ENCODE data around the gene ADARB1. TPM values are rescaled to one million over a fixed set of nuclear protein-coding genes. Genes with fewer than 3 reads are reported as not detected.
"Not testable (repeated sequence)": the region's sequence is repeated elsewhere in the genome, so short reads cannot be mapped to it uniquely, and the experiment has no call there.

Gene ADARB1
- 2.4 and 9.7 TPM in 2 replicates for total RNA-seq

DNA sequence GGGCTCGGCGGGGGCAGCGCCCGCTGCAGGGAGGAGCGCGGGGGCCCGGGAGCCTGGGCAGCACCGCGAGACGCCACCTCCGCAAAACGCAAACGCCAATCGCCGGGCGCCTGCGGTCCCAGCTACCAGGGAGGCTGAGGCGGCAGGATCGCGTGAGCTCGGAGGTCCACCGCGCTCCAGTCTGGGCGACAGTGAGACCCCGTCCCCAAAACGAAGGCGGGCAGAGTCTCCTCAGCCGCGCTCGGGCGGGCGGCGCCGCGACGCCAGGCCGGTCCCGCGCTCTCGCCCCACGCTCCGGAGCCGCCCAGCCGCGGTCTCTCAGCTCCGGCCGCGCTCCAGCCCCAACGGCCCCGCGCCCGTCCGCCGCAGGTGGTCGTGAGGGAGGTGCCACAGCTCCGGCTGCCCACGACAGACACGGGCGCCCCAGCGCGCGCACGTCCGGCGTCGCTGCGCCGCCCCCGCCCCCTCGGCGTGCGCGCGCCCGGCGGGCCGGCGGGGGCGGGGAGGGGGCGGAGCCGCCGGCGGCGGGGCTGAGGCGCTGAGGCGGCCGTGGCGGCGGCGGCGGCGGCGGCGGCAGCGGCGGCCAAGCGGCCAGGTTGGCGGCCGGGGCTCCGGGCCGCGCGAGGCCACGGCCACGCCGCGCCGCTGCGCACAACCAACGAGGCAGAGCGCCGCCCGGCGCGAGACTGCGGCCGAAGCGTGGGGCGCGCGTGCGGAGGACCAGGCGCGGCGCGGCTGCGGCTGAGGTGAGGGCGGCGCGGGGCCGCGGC, at the start of gene ADARB1:
ADARB1 (plus strand) TSS at position 533 of the 770 bp plus-strand sequence. CDS start 97,077 bp downstream, outside the sequence.
- DNase-seq (ENCODE audit: low read depth): peak; percentile 8

- no peak for DNase-seq (ENCODE audit: low read depth)
Observed at GRCh38 chr21:45026066-45026745, 48.2 kb upstream of the ADARB1 start.

GRCh38 chr21:45026826-45027225, 47.6 kb upstream of the ADARB1 start:
- no peak for DNase-seq (ENCODE audit: low read depth)

- no peak for DNase-seq (ENCODE audit: low read depth)
Observed at GRCh38 chr21:45027241-45028196, 46.9 kb upstream of the ADARB1 start.

DNA sequence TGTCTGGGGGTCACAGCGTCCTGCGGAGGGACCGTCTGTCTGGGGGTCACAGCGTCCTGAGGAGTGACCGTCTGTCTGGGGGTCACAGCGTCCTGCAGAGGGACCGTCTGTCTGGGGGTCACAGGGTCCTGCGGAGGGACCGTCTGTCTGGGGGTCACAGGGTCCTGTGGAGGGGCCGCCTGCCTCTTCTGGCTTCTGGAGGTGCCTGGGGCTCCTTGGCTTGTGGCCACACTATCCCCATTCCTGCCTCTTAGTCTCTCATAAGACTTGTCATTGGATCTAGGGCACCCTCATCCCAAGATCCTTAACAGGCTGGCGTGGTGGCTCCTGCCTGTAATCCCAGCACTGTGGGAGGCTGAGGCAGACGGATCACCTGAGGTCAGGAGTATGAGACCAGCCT, 45.7 kb upstream of the ADARB1 start:
- DNase-seq (ENCODE audit: low read depth): not testable (repeated sequence)

DNA sequence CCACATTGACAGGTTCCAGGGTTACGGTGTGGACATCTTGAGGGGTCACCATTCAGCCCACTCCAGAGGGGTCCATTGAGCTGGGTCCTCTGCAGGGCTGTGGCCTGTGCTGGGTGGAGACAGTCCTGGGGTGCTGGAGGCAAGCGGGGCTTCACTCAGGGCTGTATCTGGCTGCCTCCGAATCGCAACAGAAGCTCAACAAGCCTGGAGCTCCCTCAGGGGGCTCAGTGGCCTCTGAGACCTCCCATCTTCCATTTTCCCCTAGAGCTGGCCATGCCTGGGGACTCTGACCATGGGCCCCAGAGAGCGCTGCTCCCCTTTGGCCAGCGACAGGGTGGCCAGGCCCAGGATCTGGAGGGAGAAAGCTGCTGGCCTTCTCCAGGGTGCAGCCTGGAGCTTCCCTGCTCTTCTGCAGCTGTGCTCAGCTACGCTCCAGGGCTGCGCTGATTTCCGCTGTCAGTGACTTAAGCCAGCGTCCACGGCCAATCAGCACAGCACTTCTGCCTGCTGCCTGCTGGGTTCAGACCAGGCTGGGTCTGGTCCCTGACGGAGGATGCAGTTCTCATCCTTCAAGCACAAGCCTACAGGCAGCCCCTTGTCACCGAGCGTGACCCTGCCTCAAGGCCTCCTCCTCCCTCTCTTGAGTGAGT, 45.0 kb upstream of the ADARB1 start:
- no peak for DNase-seq (ENCODE audit: low read depth)

GRCh38 chr21:45029948-45030681, 44.3 kb upstream of the ADARB1 start:
- no peak for DNase-seq (ENCODE audit: low read depth)

GRCh38 chr21:45030682-45031570, 43.5 kb upstream of the ADARB1 start:
- no peak for DNase-seq (ENCODE audit: low read depth)

GRCh38 chr21:45031571-45032191, 42.7 kb upstream of the ADARB1 start:
- DNase-seq (ENCODE audit: low read depth): no peak

DNA sequence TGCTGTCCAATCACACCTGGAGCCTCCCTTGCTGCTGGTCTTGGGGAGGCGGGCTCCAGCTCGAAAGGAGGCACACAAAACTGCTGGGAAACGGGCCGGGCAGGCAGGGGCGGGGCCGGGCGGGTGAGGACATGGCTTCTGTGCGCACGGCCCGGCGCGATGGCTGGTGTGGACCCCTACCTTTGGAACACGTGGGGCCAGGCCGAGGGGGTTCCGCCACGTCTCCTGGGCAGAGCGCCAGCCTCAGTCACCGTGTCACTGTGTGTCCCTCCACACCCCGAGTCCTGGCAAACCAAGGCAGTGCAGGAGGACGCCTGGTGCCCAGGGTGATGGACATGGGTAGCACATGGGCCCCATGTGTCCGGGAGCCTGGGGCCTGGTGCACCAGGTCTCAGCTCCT, 42.0 kb upstream of the ADARB1 start:
- no peak for DNase-seq (ENCODE audit: low read depth)

DNA sequence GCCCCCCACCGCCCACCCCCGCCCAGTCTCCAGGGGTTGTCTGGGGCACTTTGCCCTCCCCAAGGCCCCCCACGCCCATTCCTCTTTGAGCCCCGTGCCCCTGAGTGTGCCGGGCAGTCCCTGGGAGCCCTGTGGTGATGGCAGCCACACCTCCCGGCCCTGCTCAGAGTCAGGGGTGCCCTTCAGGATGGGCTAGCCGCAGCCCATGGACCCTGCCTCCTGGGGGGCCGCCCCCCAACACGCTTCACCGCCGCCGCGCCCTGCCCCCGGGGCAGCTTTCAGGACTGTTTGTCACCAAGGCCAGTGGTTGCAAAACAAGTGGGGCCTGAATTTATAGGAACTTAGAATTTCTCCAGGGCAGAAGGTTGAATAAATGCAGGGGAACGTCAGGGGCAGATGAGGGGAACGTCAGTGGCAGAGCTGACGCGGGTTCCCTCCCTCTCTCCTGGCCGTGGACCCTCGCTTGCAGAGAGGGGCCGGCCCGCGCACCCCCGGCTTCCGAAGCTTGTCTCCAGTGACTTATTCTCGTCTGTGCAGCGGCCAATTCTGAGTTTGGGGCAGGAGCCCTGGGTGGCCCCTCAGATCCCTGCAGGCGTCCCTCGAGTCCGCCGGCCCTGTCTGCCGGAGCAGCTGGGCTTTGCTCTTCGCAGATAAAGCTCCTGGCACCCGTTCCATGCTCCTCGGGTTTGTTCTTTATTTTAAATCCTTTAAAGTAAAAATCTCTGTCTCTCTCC, 41.2 kb upstream of the ADARB1 start:
- DNase-seq (ENCODE audit: low read depth): no peak

DNA sequence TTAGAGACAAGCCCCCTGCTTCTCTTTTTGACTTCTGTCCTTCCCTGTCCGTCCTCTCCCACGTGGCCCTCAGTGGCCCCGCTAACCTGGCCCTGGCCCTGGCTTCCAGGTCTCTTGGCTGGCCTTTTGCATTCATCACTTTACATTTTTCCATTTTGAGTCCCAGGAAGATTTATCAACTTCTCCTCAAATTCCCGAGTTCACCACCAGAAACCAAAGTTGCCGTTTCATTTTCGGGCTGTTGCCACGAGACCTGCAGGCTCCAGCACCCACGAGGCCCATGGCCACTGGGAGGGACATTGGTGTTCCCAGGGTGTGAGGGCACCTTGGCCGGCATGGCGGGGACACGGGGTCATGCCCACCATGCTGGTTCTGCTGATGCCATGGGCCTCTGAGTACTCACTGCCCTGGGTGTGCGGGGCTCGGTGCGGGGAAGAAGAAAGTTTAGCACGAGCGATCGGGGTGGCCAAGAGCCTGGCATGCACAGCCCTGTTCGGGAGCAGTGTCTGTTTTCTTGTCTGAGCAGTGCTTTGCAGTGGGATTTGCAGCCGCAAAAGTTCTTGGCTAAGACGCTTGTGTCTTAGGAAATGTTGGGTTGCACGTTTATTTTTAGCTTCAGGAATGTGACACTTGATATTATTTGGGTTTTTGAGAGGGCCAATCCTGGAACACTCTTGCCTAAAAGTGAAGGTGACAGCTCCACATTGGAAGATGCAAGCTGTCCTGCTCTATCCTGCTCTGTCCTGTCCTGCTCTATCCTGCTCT, 40.4 kb upstream of the ADARB1 start:
- no peak for DNase-seq (ENCODE audit: low read depth)

GRCh38 chr21:45034556-45035476, 39.6 kb upstream of the ADARB1 start:
- DNase-seq (ENCODE audit: low read depth): no peak

- DNase-seq (ENCODE audit: low read depth): no peak
Observed at GRCh38 chr21:45035477-45035848, 38.9 kb upstream of the ADARB1 start.

DNA sequence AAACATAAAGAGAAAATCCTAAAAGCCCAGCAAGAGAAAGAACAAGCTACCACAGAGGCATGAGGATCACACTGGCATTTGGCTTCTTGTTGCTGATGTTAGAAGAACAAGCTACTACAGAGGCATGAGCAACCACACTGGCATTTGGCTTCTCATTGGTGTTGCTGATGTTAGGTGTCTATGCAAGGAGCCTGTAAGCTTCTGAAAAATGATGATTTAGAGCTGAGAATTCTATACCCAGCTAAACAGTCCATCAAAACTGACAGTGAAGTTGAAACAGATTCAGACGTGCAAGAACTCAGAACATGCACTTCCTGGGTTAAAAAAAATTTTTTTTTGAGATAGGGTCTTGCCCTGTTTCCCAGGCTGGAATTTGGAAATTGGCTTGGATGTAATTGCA, 37.8 kb upstream of the ADARB1 start:
- DNase-seq (ENCODE audit: low read depth): no peak

DNA sequence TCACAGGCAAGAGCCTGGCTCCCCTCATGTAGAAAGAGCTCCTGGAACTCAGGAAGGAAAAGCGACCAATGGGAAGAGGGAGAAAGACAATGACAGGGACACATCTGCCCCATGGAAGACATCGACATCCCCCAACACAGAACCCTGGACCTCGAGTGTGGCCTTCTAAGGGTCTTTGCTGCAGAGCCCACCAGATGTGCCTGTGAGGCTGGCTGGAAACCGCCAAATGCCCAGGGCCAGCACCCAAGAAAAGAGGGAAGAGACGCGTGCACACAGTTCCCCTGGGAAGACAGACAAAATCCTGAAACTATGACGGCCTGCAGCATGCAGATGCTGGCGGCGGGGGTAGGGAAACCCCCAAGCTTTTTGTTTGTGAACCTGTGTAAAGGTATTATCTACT, 36.4 kb upstream of the ADARB1 start:
- no peak for DNase-seq (ENCODE audit: low read depth)
